Measurements from ENCODE around the gene M1AP. TPM values are rescaled to one million over a fixed set of nuclear protein-coding genes. Genes with fewer than 3 reads are reported as not detected.

The M1AP gene
- total RNA-seq, 1 experiment from 2014 or later, result 0.11 TPM

DNA sequence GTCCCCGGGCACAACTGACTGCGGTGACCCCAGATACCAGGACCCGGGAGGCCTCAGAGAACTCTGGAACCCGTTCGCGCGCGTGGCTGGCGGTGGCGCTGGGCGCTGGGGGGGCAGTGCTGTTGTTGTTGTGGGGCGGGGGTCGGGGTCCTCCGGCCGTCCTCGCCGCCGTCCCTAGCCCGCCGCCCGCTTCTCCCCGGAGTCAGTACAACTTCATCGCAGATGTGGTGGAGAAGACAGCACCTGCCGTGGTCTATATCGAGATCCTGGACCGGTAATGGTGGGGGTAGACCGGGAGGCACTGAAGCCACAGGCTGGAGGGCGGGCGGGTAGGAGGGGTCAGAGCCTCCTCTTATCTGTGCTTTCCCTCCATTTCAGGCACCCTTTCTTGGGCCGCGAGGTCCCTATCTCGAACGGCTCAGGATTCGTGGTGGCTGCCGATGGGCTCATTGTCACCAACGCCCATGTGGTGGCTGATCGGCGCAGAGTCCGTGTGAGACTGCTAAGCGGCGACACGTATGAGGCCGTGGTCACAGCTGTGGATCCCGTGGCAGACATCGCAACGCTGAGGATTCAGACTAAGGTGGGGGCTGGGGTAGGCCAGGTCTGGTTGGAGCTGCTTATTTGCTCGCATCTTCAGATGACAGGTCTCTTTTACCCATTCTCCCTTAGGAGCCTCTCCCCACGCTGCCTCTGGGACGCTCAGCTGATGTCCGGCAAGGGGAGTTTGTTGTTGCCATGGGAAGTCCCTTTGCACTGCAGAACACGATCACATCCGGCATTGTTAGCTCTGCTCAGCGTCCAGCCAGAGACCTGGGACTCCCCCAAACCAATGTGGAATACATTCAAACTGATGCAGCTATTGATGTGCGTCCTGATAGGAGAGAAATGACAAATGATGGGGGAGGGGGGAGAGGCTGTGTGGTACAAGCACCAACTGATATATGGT lies 117.6 kb downstream of the M1AP start:
- H3K27ac ChIP-seq (ENCODE audit: low read length), result peak overlapping the region; percentile 47; the same call in 1 of the 2 replicates
- peaks cover 13% of the 10 kb centered on the region; the same call in 1 of the 2 replicates for H4K20me1 ChIP-seq (ENCODE audit: insufficient read depth, low read depth, low read length)
- peaks cover 29% of the 10 kb centered on the region for H3K36me3 ChIP-seq (ENCODE audit: insufficient read depth, low read length)
- H3K4me2 ChIP-seq (ENCODE audit: low read depth, low read length, poor library complexity, severe bottlenecking), result peak overlapping the region; percentile 91
- H2AFZ ChIP-seq (ENCODE audit: low read length), result peak overlapping the region; percentile 87
- H3K9ac ChIP-seq (ENCODE audit: low read length), result peak overlapping the region; percentile 94
- H3K9me3 ChIP-seq (ENCODE audit: low read length), result no peaks in the 10 kb centered on the region
- peaks cover 31% of the 10 kb centered on the region for H3K79me2 ChIP-seq (ENCODE audit: low read length)
- H3K4me3 ChIP-seq (ENCODE audit: low read length), result peak overlapping the region; percentile 91
- peaks cover 38% of the 10 kb centered on the region for H3K4me1 ChIP-seq (ENCODE audit: low read length)
- no peaks in the 10 kb centered on the region for H3K27me3 ChIP-seq (ENCODE audit: low read length)
- peak; percentile 77 for DNase-seq
- no peaks in the 10 kb centered on the region for H3K9me2 ChIP-seq (replicated peaks; ENCODE audit: insufficient read depth, low read length)

DNA sequence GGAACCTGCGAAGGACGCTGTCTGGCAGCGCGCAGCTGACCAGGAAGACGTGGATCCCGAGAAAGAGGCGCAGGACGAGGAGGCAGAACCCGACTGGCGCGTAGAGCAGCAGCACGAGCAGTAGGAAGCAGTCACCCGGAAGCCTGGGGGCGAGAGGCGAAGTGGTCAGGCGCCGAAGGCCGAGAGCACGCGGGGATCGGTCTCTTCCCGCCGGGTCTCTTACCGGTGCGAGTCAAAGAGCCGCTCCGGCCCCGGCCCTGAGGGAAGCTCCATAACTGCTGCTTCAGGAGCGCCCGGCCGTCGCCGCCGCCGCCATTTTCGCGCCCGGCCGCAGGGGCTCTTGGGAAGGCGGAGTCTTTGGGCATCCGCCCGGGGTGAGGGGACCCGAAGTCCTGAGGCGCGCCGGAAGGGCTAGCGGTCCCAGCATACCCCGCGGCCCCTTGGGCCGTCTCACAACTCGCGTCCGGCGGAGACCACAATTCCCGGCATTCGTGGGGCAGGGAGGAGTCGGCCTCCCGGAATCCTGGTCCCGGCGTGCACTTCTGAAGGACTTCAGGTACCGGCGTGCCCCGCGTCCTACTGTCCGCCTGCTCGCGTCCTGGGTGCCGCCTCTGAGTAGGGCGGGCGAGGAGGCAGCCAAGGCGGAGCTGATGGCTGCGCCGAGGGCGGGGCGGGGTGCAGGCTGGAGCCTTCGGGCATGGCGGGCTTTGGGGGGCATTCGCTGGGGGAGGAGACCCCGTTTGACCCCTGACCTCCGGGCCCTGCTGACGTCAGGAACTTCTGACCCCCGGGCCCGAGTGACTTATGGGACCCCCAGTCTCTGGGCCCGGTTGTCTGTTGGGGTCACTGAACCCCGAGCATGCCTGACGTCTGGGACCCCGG lies 118.5 kb downstream of the M1AP start, which contains the start of the genes AUP1 and HTRA2:
TSS of gene AUP1 (minus strand) at position 350 of the 882 bp plus-strand sequence. CDS start at position 273, 77 bp downstream.
TSS of gene HTRA2 (plus strand) at position 577 of the 882 bp plus-strand sequence. CDS start at position 651, 74 bp downstream.
- Histone ChIP-seq H4K20me1 (ENCODE audit: insufficient read depth, low read depth, low read length) (peaks cover 13% of the 10 kb centered on the region; the same call in 1 of the 2 replicates), H3K4me3 (ENCODE audit: low read length) (peak within 1 kb of the TSS; percentile 91), H3K27me3 (ENCODE audit: low read length) (no peaks in the 10 kb centered on the region), H3K27ac (ENCODE audit: low read length) (peak within 1 kb of the TSS; percentile 63), H3K36me3 (ENCODE audit: insufficient read depth, low read length) (peaks cover 31% of the 10 kb centered on the region), H3K4me2 (ENCODE audit: low read depth, low read length, poor library complexity, severe bottlenecking) (peak within 1 kb of the TSS; percentile 92), H3K4me1 (ENCODE audit: low read length) (peaks cover 38% of the 10 kb centered on the region), H2AFZ (ENCODE audit: low read length) (peak within 1 kb of the TSS; percentile 87), H3K9ac (ENCODE audit: low read length) (peak within 1 kb of the TSS; percentile 94), H3K79me2 (ENCODE audit: low read length) (peaks cover 31% of the 10 kb centered on the region), H3K9me3 (ENCODE audit: low read length) (no peaks in the 10 kb centered on the region), H3K9me2 (replicated peaks; ENCODE audit: insufficient read depth, low read length) (no peaks in the 10 kb centered on the region)
- DNase-seq, result peak; percentile 100

DNA sequence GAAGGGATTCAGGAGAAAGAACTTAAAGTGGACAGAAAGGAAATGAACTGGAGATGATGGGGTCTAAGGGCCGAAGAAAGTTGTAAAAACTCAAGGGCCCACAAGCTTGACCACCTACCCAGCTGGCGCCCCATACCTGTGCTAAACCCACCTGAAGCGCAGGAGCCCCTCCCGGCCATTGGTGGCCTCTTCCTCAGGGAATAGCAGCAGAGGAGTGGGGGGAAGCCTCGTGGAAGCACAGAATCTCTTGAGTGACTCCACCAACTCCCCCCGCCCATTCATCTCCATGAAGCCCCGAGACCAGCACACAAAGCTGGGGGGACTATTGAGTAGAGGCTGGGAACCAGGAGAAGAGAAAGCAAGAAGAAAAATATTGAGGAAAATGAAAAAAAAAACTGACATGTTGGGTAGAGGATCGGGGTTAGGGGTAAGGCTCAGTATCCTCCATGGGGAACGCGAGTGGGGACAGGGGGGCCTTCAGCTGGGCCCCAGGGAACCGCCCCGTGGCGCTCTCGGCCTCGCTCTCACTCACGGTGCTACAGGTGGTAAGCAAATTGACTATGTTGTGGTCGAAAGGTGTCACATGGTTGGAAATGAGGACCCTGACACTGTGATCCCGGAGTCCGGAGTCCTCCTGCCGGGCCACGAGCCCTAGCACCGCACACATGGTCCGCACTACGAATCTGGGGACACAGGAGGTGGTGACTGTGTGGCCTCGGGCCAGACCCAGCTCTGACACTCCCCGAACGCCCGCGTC lies 119.4 kb downstream of the M1AP start:
- H4K20me1 ChIP-seq (ENCODE audit: insufficient read depth, low read depth, low read length), result peaks cover 13% of the 10 kb centered on the region; the same call in 1 of the 2 replicates
- DNase-seq, result peak; percentile 82
- peak overlapping the region; percentile 92 for H3K4me2 ChIP-seq (ENCODE audit: low read depth, low read length, poor library complexity, severe bottlenecking)
- H3K4me3 ChIP-seq (ENCODE audit: low read length), result peak overlapping the region; percentile 91
- no peak overlapping the region for H2AFZ ChIP-seq (ENCODE audit: low read length)
- H3K4me1 ChIP-seq (ENCODE audit: low read length), result peaks cover 38% of the 10 kb centered on the region
- H3K9ac ChIP-seq (ENCODE audit: low read length), result peak overlapping the region; percentile 84
- peaks cover 31% of the 10 kb centered on the region for H3K79me2 ChIP-seq (ENCODE audit: low read length)
- no peaks in the 10 kb centered on the region for H3K9me2 ChIP-seq (replicated peaks; ENCODE audit: insufficient read depth, low read length)
- H3K36me3 ChIP-seq (ENCODE audit: insufficient read depth, low read length), result peaks cover 31% of the 10 kb centered on the region
- H3K27me3 ChIP-seq (ENCODE audit: low read length), result no peaks in the 10 kb centered on the region
- H3K27ac ChIP-seq (ENCODE audit: low read length), result peak overlapping the region; percentile 63
- H3K9me3 ChIP-seq (ENCODE audit: low read length), result no peaks in the 10 kb centered on the region

DNA sequence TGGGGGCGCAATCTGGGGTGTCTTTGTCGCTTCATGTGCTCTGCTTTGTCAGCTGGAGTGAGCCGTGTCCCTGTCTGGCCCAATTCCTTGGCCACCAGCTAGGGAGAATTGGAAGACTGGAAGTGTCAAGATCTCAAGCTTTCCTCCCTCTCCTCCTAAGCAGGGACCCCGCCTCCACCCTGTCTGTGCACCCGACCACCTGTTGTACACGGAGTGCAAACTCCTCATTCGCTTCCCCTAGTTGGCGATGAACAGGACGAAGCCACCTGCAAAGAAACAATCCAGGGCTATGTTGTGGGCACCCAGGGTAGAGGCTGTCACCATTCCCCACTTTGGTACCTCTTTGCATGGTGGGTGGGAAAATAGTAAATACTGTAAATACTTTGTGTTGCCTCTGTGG lies 120.4 kb downstream of the M1AP start:
- Histone ChIP-seq H3K27me3 (ENCODE audit: low read length) (no peaks in the 10 kb centered on the region), H3K79me2 (ENCODE audit: low read length) (peaks cover 31% of the 10 kb centered on the region), H3K4me3 (ENCODE audit: low read length) (peak overlapping the region; percentile 91), H3K36me3 (ENCODE audit: insufficient read depth, low read length) (peaks cover 31% of the 10 kb centered on the region), H3K4me1 (ENCODE audit: low read length) (peaks cover 38% of the 10 kb centered on the region), H2AFZ (ENCODE audit: low read length) (no peak overlapping the region), H3K9me2 (replicated peaks; ENCODE audit: insufficient read depth, low read length) (no peaks in the 10 kb centered on the region), H4K20me1 (ENCODE audit: insufficient read depth, low read depth, low read length) (peaks cover 13% of the 10 kb centered on the region; the same call in 1 of the 2 replicates), H3K9me3 (ENCODE audit: low read length) (no peaks in the 10 kb centered on the region), H3K4me2 (ENCODE audit: low read depth, low read length, poor library complexity, severe bottlenecking) (peak overlapping the region; percentile 92), H3K27ac (ENCODE audit: low read length) (no peak overlapping the region), H3K9ac (ENCODE audit: low read length) (peak overlapping the region; percentile 84; the same call in 1 of the 2 replicates)
- no peak for DNase-seq

DNA sequence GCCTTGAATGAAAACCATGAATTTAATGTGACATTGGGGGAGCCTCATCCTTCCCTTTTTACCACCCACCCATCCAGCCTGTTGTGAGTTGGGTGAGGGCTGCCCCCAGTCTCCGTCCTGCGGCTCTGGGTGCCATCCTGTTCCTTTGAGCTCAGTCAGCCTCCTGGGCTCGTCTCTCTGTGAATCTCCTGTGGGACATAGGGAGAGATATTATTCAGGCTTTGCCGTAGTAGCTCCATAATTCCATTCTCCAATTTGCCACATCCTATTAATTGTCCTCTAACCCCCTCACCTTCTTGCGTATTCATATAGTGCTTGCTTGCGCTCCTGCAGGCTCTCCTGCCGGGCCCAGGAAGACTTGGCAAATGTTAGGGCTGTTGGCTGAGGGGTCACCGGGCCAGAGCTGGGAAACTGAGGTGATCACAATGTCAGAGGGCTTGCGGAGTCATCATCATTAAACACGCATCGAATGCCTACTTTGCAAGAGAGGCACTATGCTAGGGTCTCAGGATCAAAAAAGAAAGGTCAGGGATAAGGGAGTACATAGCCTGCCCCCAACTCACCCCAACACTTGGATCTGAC lies 121.4 kb downstream of the M1AP start:
- Histone ChIP-seq H3K9ac (ENCODE audit: low read length) (no peak overlapping the region), H3K36me3 (ENCODE audit: insufficient read depth, low read length) (peaks cover 31% of the 10 kb centered on the region), H3K4me2 (ENCODE audit: low read depth, low read length, poor library complexity, severe bottlenecking) (peak overlapping the region; percentile 7), H3K9me3 (ENCODE audit: low read length) (no peaks in the 10 kb centered on the region), H2AFZ (ENCODE audit: low read length) (no peak overlapping the region), H3K79me2 (ENCODE audit: low read length) (peaks cover 31% of the 10 kb centered on the region), H3K9me2 (replicated peaks; ENCODE audit: insufficient read depth, low read length) (no peaks in the 10 kb centered on the region), H4K20me1 (ENCODE audit: insufficient read depth, low read depth, low read length) (peaks cover 13% of the 10 kb centered on the region; the same call in 1 of the 2 replicates), H3K4me1 (ENCODE audit: low read length) (peaks cover 38% of the 10 kb centered on the region), H3K27me3 (ENCODE audit: low read length) (no peaks in the 10 kb centered on the region), H3K4me3 (ENCODE audit: low read length) (no peak overlapping the region), H3K27ac (ENCODE audit: low read length) (no peak overlapping the region)
- no peak for DNase-seq

DNA sequence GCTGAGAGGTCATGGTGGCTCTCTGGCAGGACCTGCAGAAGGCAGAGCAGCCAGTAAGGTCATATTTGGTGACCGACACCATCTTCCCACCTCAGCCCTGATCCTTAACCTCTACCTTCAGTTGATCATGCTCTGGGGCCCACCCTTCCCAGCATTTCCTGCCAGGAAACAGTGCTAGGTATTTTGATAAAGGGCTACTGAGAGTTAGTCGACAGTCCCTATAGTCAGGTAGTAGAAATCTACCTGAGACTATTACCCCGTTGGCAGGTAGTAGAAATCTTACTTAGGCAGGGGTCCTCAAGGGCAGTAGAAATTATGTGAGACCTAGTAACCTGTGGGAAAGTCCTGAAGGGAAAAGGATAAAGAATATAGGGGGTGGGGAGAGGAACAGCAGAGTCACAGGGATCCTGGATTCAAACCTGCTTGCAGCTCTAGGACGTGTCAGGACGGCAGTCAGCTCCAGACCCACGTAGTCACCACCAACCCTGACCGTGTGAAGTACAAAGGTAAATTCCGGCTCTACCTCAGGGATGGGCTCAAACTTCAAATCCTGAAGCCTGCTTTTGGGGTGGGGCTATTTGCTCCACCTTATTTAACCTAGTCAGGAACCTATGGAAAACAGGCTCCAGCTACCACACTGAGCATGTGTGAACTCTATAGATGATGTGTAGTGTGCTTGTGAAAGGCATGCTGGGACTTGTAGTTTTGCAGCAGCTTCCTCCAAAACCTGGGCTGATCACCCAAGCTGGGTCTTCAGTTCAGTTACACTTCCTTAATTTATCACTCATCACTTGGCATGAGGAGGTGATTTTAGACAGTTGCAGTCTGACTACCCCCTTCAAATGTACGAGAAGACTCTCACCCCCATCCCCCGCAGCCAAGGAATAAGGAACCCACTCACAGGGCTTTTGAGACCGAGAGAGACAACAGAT lies 122.1 kb downstream of the M1AP start, which contains the start of gene DQX1:
TSS of gene DQX1 (minus strand) at position 515 of the 932 bp plus-strand sequence. CDS start at position 13, 502 bp downstream.
- peaks cover 31% of the 10 kb centered on the region for H3K79me2 ChIP-seq (ENCODE audit: low read length)
- DNase-seq, result peak; percentile 92

More for the DNA sequence above, 122.1 kb downstream of the M1AP start, which contains the start of gene DQX1:
- Histone ChIP-seq H3K4me3 (ENCODE audit: low read length) (no peak within 1 kb of the TSS), H3K4me2 (ENCODE audit: low read depth, low read length, poor library complexity, severe bottlenecking) (peak within 1 kb of the TSS; percentile 7), H3K4me1 (ENCODE audit: low read length) (peaks cover 30% of the 10 kb centered on the region), H3K36me3 (ENCODE audit: insufficient read depth, low read length) (peaks cover 31% of the 10 kb centered on the region), H2AFZ (ENCODE audit: low read length) (no peak within 1 kb of the TSS), H4K20me1 (ENCODE audit: insufficient read depth, low read depth, low read length) (peaks cover 13% of the 10 kb centered on the region; the same call in 1 of the 2 replicates), H3K27ac (ENCODE audit: low read length) (no peak within 1 kb of the TSS), H3K27me3 (ENCODE audit: low read length) (no peaks in the 10 kb centered on the region), H3K9me3 (ENCODE audit: low read length) (no peaks in the 10 kb centered on the region), H3K9me2 (replicated peaks; ENCODE audit: insufficient read depth, low read length) (no peaks in the 10 kb centered on the region), H3K9ac (ENCODE audit: low read length) (no peak within 1 kb of the TSS)
